DND-41 (cell line): ENCODE data around the gene SPRTN.

ENCODE experiments used
- EZH2 ChIP-seq: IDR thresholded peaks from 3 replicates; pipeline ENCODE4 v1.6.1; 2012; ENCODE audit warnings: borderline replicate concordance, low read depth, mild to moderate bottlenecking, moderate library complexity, low read length, inconsistent platforms; ENCODE audit not compliant: severe bottlenecking
- TF ChIP-seq, protein P1 (sequence below): IDR thresholded peaks from 2 replicates; pipeline ENCODE4 v1.5.1; 2012; ENCODE audit warnings: borderline replicate concordance, low read length, moderate library complexity, mild to moderate bottlenecking; ENCODE audit not compliant: poor library complexity, severe bottlenecking; ENCODE audit errors: extremely low read depth

DNA sequence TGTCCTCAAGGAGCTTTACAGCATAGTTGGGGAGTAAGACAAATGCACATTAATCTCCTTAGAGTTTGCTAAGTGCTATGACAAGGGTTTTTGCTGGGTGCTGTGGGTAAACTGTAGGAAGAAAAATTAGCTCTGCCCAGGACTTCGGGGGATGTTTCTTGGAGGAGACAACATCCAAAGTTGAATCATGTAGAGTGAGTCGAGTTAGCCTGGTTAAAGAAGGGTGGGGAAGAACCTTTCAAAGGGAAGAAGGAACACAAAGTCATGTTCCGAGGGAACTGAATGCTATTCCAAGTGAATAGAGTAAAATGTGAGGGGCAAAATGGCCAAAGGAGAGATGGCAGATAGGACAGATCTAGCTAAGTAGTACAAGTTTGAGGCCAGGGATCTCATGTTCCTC, 17.1 kb downstream of the SPRTN start:
- TF ChIP-seq EZH2: no peak
- TF ChIP-seq, protein P1, sequence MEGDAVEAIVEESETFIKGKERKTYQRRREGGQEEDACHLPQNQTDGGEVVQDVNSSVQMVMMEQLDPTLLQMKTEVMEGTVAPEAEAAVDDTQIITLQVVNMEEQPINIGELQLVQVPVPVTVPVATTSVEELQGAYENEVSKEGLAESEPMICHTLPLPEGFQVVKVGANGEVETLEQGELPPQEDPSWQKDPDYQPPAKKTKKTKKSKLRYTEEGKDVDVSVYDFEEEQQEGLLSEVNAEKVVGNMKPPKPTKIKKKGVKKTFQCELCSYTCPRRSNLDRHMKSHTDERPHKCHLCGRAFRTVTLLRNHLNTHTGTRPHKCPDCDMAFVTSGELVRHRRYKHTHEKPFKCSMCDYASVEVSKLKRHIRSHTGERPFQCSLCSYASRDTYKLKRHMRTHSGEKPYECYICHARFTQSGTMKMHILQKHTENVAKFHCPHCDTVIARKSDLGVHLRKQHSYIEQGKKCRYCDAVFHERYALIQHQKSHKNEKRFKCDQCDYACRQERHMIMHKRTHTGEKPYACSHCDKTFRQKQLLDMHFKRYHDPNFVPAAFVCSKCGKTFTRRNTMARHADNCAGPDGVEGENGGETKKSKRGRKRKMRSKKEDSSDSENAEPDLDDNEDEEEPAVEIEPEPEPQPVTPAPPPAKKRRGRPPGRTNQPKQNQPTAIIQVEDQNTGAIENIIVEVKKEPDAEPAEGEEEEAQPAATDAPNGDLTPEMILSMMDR: no peak
